Parietal lobe (tissue), 2 donors: ENCODE measurements around the gene ITPRIP. TPM values are rescaled to one million over a fixed set of nuclear protein-coding genes. Genes with fewer than 3 reads are reported as not detected.

ENCODE experiments used
- small RNA-seq: library from RNA; depleted of rRNA; stranded (forward); fragments of <200 nt; gene quantifications from one replicate; pipeline ENCODE3, GENCODE V24; 2014; ENCODE audit warnings: low replicate concordance
- total RNA-seq: library from RNA; depleted of rRNA; stranded (reverse); fragments of >200 nt; gene quantifications from one replicate; pipeline ENCODE4 v1.2.3, GENCODE V29; 2014

The ITPRIP gene, protein sequence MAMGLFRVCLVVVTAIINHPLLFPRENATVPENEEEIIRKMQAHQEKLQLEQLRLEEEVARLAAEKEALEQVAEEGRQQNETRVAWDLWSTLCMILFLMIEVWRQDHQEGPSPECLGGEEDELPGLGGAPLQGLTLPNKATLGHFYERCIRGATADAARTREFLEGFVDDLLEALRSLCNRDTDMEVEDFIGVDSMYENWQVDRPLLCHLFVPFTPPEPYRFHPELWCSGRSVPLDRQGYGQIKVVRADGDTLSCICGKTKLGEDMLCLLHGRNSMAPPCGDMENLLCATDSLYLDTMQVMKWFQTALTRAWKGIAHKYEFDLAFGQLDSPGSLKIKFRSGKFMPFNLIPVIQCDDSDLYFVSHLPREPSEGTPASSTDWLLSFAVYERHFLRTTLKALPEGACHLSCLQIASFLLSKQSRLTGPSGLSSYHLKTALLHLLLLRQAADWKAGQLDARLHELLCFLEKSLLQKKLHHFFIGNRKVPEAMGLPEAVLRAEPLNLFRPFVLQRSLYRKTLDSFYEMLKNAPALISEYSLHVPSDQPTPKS
- total RNA-seq = 3.8 TPM

GRCh38 chr10:104337985-104338735, at the start of gene ITPRIP:
Gene ITPRIP, minus strand, starts transcription at chr10:104338465. Its CDS starts 22,414 bp downstream, at chr10:104316051.

GRCh38 chr10:104353325-104354048, 15.2 kb upstream of the ITPRIP start, which contains the start of gene CFAP58:
Gene CFAP58, plus strand, starts transcription at chr10:104353833. Its CDS starts 65 bp downstream, at chr10:104353898.

GRCh38 chr10:104268713-104269645, 69.3 kb downstream of the ITPRIP start, which contains the start of gene GSTO2:
Gene GSTO2, plus strand, starts transcription at chr10:104269184. Its CDS starts 5,732 bp downstream, at chr10:104274916.

Small RNA genes within 50 kb of the gene (small RNA-seq; reads per million reads assigned to genes)
- gene MIR4482 = not detected

Other genes starting within 250 kb of the ITPRIP start
- 11.9 TPM for gene SFR1, start 216.3 kb downstream of the ITPRIP start, total RNA-seq
- gene CFAP43, start 106.1 kb downstream of the ITPRIP start, total RNA-seq = 10.3 TPM
- 20.3 TPM for gene GSTO1, start 83.6 kb downstream of the ITPRIP start, total RNA-seq
- gene GSTO2, start 69.3 kb downstream of the ITPRIP start, total RNA-seq = 4.4 TPM
- gene CFAP58, start 15.4 kb upstream of the ITPRIP start, total RNA-seq = 0.94 TPM